Measurements from ENCODE around the gene CNTRL. TPM values are rescaled to one million over a fixed set of nuclear protein-coding genes. Genes with fewer than 3 reads are reported as not detected.

Gene CNTRL
- total RNA-seq, 1 experiment from 2014 or later = 13.4 TPM

GRCh38 chr9:121189660-121190059, 114.9 kb downstream of the CNTRL start:
- Histone ChIP-seq H3K36me3 (ENCODE audit: control insufficient read depth in 1 of 2, insufficient read depth in 2 of 2, low read length in 2 of 2) (no peaks in the 10 kb centered on the region), H3K27ac (ENCODE audit: low read depth, low read length) (no peak overlapping the region), H4K20me1 (ENCODE audit: insufficient read depth) (peaks cover 19% of the 10 kb centered on the region; the same call in 1 of the 2 replicates), H3K4me1 (ENCODE audit: control insufficient read depth in 1 of 2, insufficient read depth in 2 of 2, low read length in 2 of 2) (no peaks in the 10 kb centered on the region), H3K4me3 (replicated peaks in 1 of 2; ENCODE audit: low read depth in 1 of 2, low read length in 2 of 2) (no peak overlapping the region), H3K9ac (ENCODE audit: low read length) (no peak overlapping the region), H3K9me3 (ENCODE audit: control insufficient read depth in 1 of 2, insufficient read depth in 1 of 2, low read depth in 1 of 2, low read length in 2 of 2) (no peaks in the 10 kb centered on the region), H3K79me2 (ENCODE audit: insufficient read depth, low read length) (peaks cover 97% of the 10 kb centered on the region), H3K4me2 (ENCODE audit: low read length) (no peak overlapping the region), H3K9me2 (ENCODE audit: insufficient read depth) (no peaks in the 10 kb centered on the region), H3K27me3 (ENCODE audit: insufficient read depth, low read length) (no peaks in the 10 kb centered on the region), H2AFZ (ENCODE audit: low read depth, low read length, poor library complexity, severe bottlenecking) (no peak overlapping the region)
- ChIA-PET RAD21 (ENCODE audit: low non-redundant PET in 1 of 2, low total read pairs in 2 of 2, uncharacterized antibody in 2 of 2, unreplicated experiment in 2 of 2) (no interaction called here), POLR2A (interaction anchor here (0.9 kb wide), 1 partner anchor 12 kb away, joined by 3 read pairs; the partner anchor contains the start of gene RAB14), CTCF (interaction anchor here (1.0 kb wide), 1 partner anchor 20 kb away, joined by 3 read pairs; no protein-coding TSS in a partner anchor)
- TF ChIP-seq SIN3A (IDR thresholded peaks at IDR 0.05; ENCODE audit: low read depth) (no peak), YY1 (IDR thresholded peaks at IDR 0.05; ENCODE audit: extremely low read depth, insufficient replicate concordance, low read depth, low read length) (no peak), MAX (IDR thresholded peaks at IDR 0.05) (no peak), ZFX (IDR thresholded peaks at IDR 0.05) (no peak)
- TF ChIP-seq, protein P1, sequence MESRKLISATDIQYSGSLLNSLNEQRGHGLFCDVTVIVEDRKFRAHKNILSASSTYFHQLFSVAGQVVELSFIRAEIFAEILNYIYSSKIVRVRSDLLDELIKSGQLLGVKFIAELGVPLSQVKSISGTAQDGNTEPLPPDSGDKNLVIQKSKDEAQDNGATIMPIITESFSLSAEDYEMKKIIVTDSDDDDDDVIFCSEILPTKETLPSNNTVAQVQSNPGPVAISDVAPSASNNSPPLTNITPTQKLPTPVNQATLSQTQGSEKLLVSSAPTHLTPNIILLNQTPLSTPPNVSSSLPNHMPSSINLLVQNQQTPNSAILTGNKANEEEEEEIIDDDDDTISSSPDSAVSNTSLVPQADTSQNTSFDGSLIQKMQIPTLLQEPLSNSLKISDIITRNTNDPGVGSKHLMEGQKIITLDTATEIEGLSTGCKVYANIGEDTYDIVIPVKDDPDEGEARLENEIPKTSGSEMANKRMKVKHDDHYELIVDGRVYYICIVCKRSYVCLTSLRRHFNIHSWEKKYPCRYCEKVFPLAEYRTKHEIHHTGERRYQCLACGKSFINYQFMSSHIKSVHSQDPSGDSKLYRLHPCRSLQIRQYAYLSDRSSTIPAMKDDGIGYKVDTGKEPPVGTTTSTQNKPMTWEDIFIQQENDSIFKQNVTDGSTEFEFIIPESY (IDR thresholded peaks at IDR 0.05; ENCODE audit: extremely low read depth, insufficient replicate concordance, low read length) = no peak
- DNase-seq (ENCODE audit: low read depth, low spot score) (no peak), ATAC-seq (no peak)
- no TSS peak for BruUV-seq (replicated peaks)
- intact Hi-C loops (cut with micrococcal nuclease) = no loop called here

DNA sequence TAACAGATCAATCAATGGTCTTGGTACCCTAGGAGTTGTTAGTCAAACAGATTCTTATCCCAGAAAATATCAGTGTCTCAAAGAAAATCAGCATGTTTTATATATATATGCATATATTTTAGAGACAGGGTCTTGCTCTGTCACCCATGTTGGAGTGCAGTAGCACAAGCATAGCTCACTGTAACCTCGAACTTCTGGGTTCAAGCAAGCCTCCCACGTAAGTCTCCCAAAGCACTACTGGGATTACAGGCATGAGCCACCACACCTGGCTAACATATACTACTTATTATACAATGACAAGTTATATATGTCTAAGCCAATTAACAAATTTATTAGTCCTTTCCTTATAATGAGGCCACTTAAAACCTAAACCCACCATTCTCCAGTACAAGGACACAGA, 116.5 kb downstream of the CNTRL start:
- Histone ChIP-seq H3K9me2 (ENCODE audit: insufficient read depth) (no peaks in the 10 kb centered on the region), H3K9me3 (ENCODE audit: control insufficient read depth in 1 of 2, insufficient read depth in 1 of 2, low read depth in 1 of 2, low read length in 2 of 2) (no peaks in the 10 kb centered on the region), H3K27ac (ENCODE audit: low read depth, low read length) (no peak overlapping the region), H3K4me1 (ENCODE audit: control insufficient read depth in 1 of 2, insufficient read depth in 2 of 2, low read length in 2 of 2) (no peaks in the 10 kb centered on the region), H4K20me1 (ENCODE audit: insufficient read depth) (peaks cover 30% of the 10 kb centered on the region; the same call in 1 of the 2 replicates), H2AFZ (ENCODE audit: low read depth, low read length, poor library complexity, severe bottlenecking) (no peak overlapping the region), H3K9ac (ENCODE audit: low read length) (no peak overlapping the region), H3K36me3 (ENCODE audit: control insufficient read depth in 1 of 2, insufficient read depth in 2 of 2, low read length in 2 of 2) (no peaks in the 10 kb centered on the region), H3K27me3 (ENCODE audit: insufficient read depth, low read length) (no peaks in the 10 kb centered on the region), H3K79me2 (ENCODE audit: insufficient read depth, low read length) (peaks cover 97% of the 10 kb centered on the region), H3K4me3 (replicated peaks in 1 of 2; ENCODE audit: low read depth in 1 of 2, low read length in 2 of 2) (no peak overlapping the region), H3K4me2 (ENCODE audit: low read length) (no peak overlapping the region)
- ChIA-PET POLR2A (no interaction called here), CTCF (no interaction called here), RAD21 (ENCODE audit: low non-redundant PET in 1 of 2, low total read pairs in 2 of 2, uncharacterized antibody in 2 of 2, unreplicated experiment in 2 of 2) (no interaction called here)
- no TSS peak for BruUV-seq (replicated peaks)
- DNase-seq (ENCODE audit: low read depth, low spot score) (no peak), ATAC-seq (no peak)
- intact Hi-C loops (cut with micrococcal nuclease) = no loop called here
- TF ChIP-seq YY1 (IDR thresholded peaks at IDR 0.05; ENCODE audit: extremely low read depth, insufficient replicate concordance, low read depth, low read length) = no peak
- TF ChIP-seq SIN3A (IDR thresholded peaks at IDR 0.05; ENCODE audit: low read depth) = no peak
- TF ChIP-seq ELF1 (IDR thresholded peaks at IDR 0.05; ENCODE audit: borderline replicate concordance, low read depth) = no peak
- no peak for TF ChIP-seq ZNF274 (IDR thresholded peaks at IDR 0.05; ENCODE audit: low read depth, low read length)
- TF ChIP-seq REST (IDR thresholded peaks at IDR 0.05; ENCODE audit: low read depth) = no peak
- no peak for TF ChIP-seq ZFX (IDR thresholded peaks at IDR 0.05)
- no peak for TF ChIP-seq CEBPB (IDR thresholded peaks at IDR 0.05; ENCODE audit: low read depth)
- TF ChIP-seq POLR2A (IDR thresholded peaks at IDR 0.05; ENCODE audit: borderline replicate concordance, extremely low read depth, insufficient read depth, insufficient read length) = no peak
- no peak for TF ChIP-seq TCF7L2 (IDR thresholded peaks at IDR 0.05; ENCODE audit: borderline replicate concordance, extremely low read depth, insufficient read depth, insufficient read length)
- TF ChIP-seq EZH2phosphoT487 (IDR thresholded peaks at IDR 0.05; ENCODE audit: borderline replicate concordance) = no peak
- TF ChIP-seq SP1 (IDR thresholded peaks at IDR 0.05; ENCODE audit: low read depth) = no peak
- no peak for TF ChIP-seq MAX (IDR thresholded peaks at IDR 0.05)
- TF ChIP-seq FOSL1 (IDR thresholded peaks at IDR 0.05; ENCODE audit: low read depth) = no peak
